H1 (cell line): ENCODE measurements around the gene DACT1. TPM values are rescaled to one million over a fixed set of nuclear protein-coding genes. Genes with fewer than 3 reads are reported as not detected.

Experiments
- CTCF ChIA-PET: fragments of 300-600 bp; sonication (Branson Sonifier 250); formaldehyde crosslinking; loops from one replicate; lab custom pipeline; 2021; ENCODE audit not compliant: partially characterized antibody; lab: Charles Lee
- POLR2A ChIA-PET: fragments of 300-600 bp; sonication (Branson Sonifier 250); formaldehyde crosslinking; loops from one replicate; lab custom pipeline; 2021; ENCODE audit warnings: inconsistent platforms; ENCODE audit not compliant: partially characterized antibody; lab: Charles Lee
- DNase-seq, 2 experiments: peaks; one replicate each; pipeline versions ENCODE4 v3.0.0 to v3.0.0-alpha.2; 2010 to 2022; ENCODE audit warnings: low spot score in 2 of 2, low read depth in 1 of 2, mixed read lengths in 1 of 2
- FAIRE-seq: peaks from 2 replicates; lab custom pipeline; 2011; peaks lifted over from hg19 to GRCh38; lab: Jason Lieb, UNC
- H2AFZ ChIP-seq: 2 replicates; pipeline ENCODE4 v1.8.1; 2012; ENCODE audit warnings: low read length, inconsistent platforms
- H2AK5ac ChIP-seq: 2 replicates; pipeline ENCODE4 v1.6.1; 2013; ENCODE audit warnings: low read depth, low read length
- H2BK120ac ChIP-seq: replicated peaks from 2 replicates; pipeline ENCODE3; 2013; ENCODE audit warnings: low read depth, low read length, inconsistent platforms
- H2BK12ac ChIP-seq: 2 replicates; pipeline ENCODE4 v1.6.1; 2013; ENCODE audit warnings: low read depth, low read length
- H2BK15ac ChIP-seq: 2 replicates; pipeline ENCODE4 v1.6.1; 2013; ENCODE audit warnings: low read length
- H2BK20ac ChIP-seq: 2 replicates; pipeline ENCODE4 v1.6.1; 2013; ENCODE audit warnings: low read length
- H2BK5ac ChIP-seq: 2 replicates; pipeline ENCODE4 v1.6.1; 2013; ENCODE audit warnings: low read depth, low read length
- H3K14ac ChIP-seq: 2 replicates; pipeline ENCODE4 v1.6.1; 2013; ENCODE audit warnings: inconsistent platforms; ENCODE audit not compliant: insufficient read length
- H3K18ac ChIP-seq: 2 replicates; pipeline ENCODE4 v1.6.1; 2013; ENCODE audit warnings: low read length; ENCODE audit errors: extremely low read depth
- H3K23ac ChIP-seq: 2 replicates; pipeline ENCODE4 v1.6.1; 2013; ENCODE audit warnings: inconsistent platforms; ENCODE audit not compliant: insufficient read length
- H3K23me2 ChIP-seq: 2 replicates; pipeline ENCODE4 v1.6.1; 2013; ENCODE audit warnings: low read depth, low read length
- H3K27ac ChIP-seq: 2 replicates; pipeline ENCODE4 v1.6.1; 2011; ENCODE audit warnings: low read depth, low read length, inconsistent platforms
- H3K27me3 ChIP-seq, 4 experiments: replicated peaks in 1 of 4; 1 replicate in 1 of 4; 2 replicates in 3 of 4; pipeline versions ENCODE4 v1.6.1 to v1.8.1; 2011 to 2013; ENCODE audit warnings: low read length in 3 of 4, mild to moderate bottlenecking in 3 of 4, inconsistent platforms in 2 of 4, mixed read lengths in 2 of 4, moderate library complexity in 1 of 4; ENCODE audit not compliant: control insufficient read depth in 3 of 4, insufficient read depth in 3 of 4; ENCODE audit errors: extremely low read depth in 1 of 4
- H3K36me3 ChIP-seq, 4 experiments: 2 replicates each; pipeline versions ENCODE4 v1.6.1 to v1.8.1; 2011 to 2013; ENCODE audit warnings: mild to moderate bottlenecking in 4 of 4, low read length in 3 of 4, moderate library complexity in 2 of 4, control low read depth in 1 of 4, inconsistent platforms in 1 of 4; ENCODE audit not compliant: insufficient read depth in 4 of 4, control insufficient read depth in 2 of 4
- H3K4ac ChIP-seq: replicated peaks from 2 replicates; pipeline ENCODE3; 2013; ENCODE audit warnings: low read length, low read depth, mixed read lengths, inconsistent platforms; ENCODE audit not compliant: insufficient read length
- H3K4me1 ChIP-seq, 4 experiments: replicated peaks in 1 of 4; 1 replicate in 1 of 4; 2 replicates in 3 of 4; pipeline versions ENCODE4 v1.6.1 to v1.8.1; 2011 to 2013; ENCODE audit warnings: low read length in 3 of 4, inconsistent platforms in 2 of 4, mixed read lengths in 1 of 4; ENCODE audit not compliant: insufficient read depth in 4 of 4, control insufficient read depth in 3 of 4
- H3K4me2 ChIP-seq, 2 experiments: 2 replicates each; pipeline versions ENCODE4 v1.6.1 to v1.8.1; 2011 to 2013; ENCODE audit warnings: low read depth in 2 of 2, low read length in 2 of 2, control low read depth in 1 of 2, inconsistent platforms in 1 of 2, mild to moderate bottlenecking in 1 of 2; ENCODE audit not compliant: insufficient read depth in 1 of 2
- H3K4me3 ChIP-seq, 4 experiments: fragments of 200-600, 300-600 bp in 1 of 4; sonication (generic), shearing (Covaris generic), sonication (Bioruptor Twin) in 1 of 4; 2 replicates each; pipeline versions ENCODE4 v1.5.1 to v1.8.1; 2011 to 2016; ENCODE audit warnings: low read length in 4 of 4, low read depth in 3 of 4, control low read depth in 2 of 4, inconsistent platforms in 2 of 4, mild to moderate bottlenecking in 2 of 4, mixed read lengths in 1 of 4, moderate library complexity in 1 of 4; ENCODE audit not compliant: insufficient read depth in 2 of 4; ENCODE audit errors: extremely low read depth in 1 of 4
- H3K56ac ChIP-seq: replicated peaks from 2 replicates; pipeline ENCODE3; 2013; ENCODE audit warnings: low read depth, mild to moderate bottlenecking, mixed read lengths, low read length, inconsistent platforms; ENCODE audit not compliant: insufficient read length
- H3K79me1 ChIP-seq: 2 replicates; pipeline ENCODE4 v1.6.1; 2013; ENCODE audit warnings: low read depth, low read length, control low read depth
- H3K79me2 ChIP-seq, 2 experiments: 2 replicates each; pipeline versions ENCODE4 v1.6.1 to v1.8.1; 2012 to 2013; ENCODE audit warnings: low read length in 2 of 2, mild to moderate bottlenecking in 2 of 2, inconsistent platforms in 1 of 2; ENCODE audit not compliant: insufficient read depth in 2 of 2, control insufficient read depth in 1 of 2
- H3K9ac ChIP-seq, 4 experiments: replicated peaks in 1 of 4; 1 replicate in 1 of 4; 2 replicates in 3 of 4; pipeline versions ENCODE4 v1.6.1 to v1.8.1; 2011 to 2013; ENCODE audit warnings: low read depth in 3 of 4, low read length in 3 of 4, control low read depth in 2 of 4, mild to moderate bottlenecking in 2 of 4, moderate library complexity in 2 of 4, inconsistent platforms in 1 of 4; ENCODE audit errors: extremely low read depth in 1 of 4
- H3K9me3 ChIP-seq, 2 experiments: 2 replicates each; pipeline versions ENCODE4 v1.6.1 to v1.8.1; 2012 to 2013; ENCODE audit warnings: mild to moderate bottlenecking in 2 of 2, moderate library complexity in 2 of 2, control low read depth in 1 of 2, inconsistent platforms in 1 of 2, low read depth in 1 of 2, low read length in 1 of 2, mixed read lengths in 1 of 2; ENCODE audit not compliant: insufficient read depth in 2 of 2
- H4K20me1 ChIP-seq, 2 experiments: replicated peaks in 1 of 2; 2 replicates each; pipeline versions ENCODE3 to v1.8.1; 2011 to 2013; ENCODE audit warnings: inconsistent platforms in 2 of 2, low read length in 2 of 2, mild to moderate bottlenecking in 1 of 2; ENCODE audit not compliant: insufficient read depth in 2 of 2, control insufficient read depth in 1 of 2
- H4K5ac ChIP-seq: 2 replicates; pipeline ENCODE4 v1.6.1; 2013; ENCODE audit warnings: low read length, low read depth, mixed read lengths, inconsistent platforms; ENCODE audit not compliant: insufficient read length
- H4K8ac ChIP-seq: 2 replicates; pipeline ENCODE4 v1.8.0; 2013; ENCODE audit warnings: mild to moderate bottlenecking, moderate library complexity, low read length, inconsistent platforms; ENCODE audit not compliant: insufficient read depth; ENCODE audit errors: extremely low read depth
- H4K91ac ChIP-seq: replicated peaks from 2 replicates; pipeline ENCODE3; 2013; ENCODE audit warnings: low read length, mixed read lengths, inconsistent platforms; ENCODE audit not compliant: insufficient read length
- CHD2 ChIP-seq: IDR thresholded peaks from 2 replicates; pipeline ENCODE4 v1.6.1; 2012; ENCODE audit warnings: low read length, improper control_type of control experiment
- CREB1 ChIP-seq: IDR thresholded peaks from 2 replicates; pipeline ENCODE4 v1.6.1; 2012; ENCODE audit warnings: inconsistent platforms
- JUND ChIP-seq: IDR thresholded peaks from 2 replicates; pipeline ENCODE4 v1.6.1; 2011; ENCODE audit warnings: mild to moderate bottlenecking, improper control_type of control experiment, low read length
- RAD21 ChIP-seq, 2 experiments: IDR thresholded peaks in 1 of 2; conservative IDR thresholded peaks in 1 of 2; 2 replicates each; pipeline ENCODE4 v1.6.1; 2011; ENCODE audit warnings: low read depth in 2 of 2, low read length in 2 of 2, improper control_type of control experiment in 1 of 2, inconsistent platforms in 1 of 2, mild to moderate bottlenecking in 1 of 2, moderate library complexity in 1 of 2
- TEAD4 ChIP-seq: IDR thresholded peaks from 2 replicates; pipeline ENCODE4 v1.6.1; 2012; ENCODE audit warnings: low read depth, low read length, inconsistent platforms, mixed read lengths
- WGBS, 2 experiments: shearing (Covaris generic) in 1 of 2; methylation state at CpG; one replicate each; pipeline versions ENCODE4 v1.1.6 to v1.1.7; 2013 to 2015; ENCODE audit warnings: low lambda C conversion rate in 2 of 2, mixed read lengths in 2 of 2, inconsistent platforms in 1 of 2, low coverage in 1 of 2, missing lambda C conversion rate in 1 of 2; ENCODE audit not compliant: insufficient replicate concordance in 2 of 2, insufficient coverage in 1 of 2, insufficient read length in 1 of 2; ENCODE audit errors: extremely low coverage in 1 of 2, missing lambda C conversion rate in 1 of 2; 5-methylcytosine and 5-hydroxymethylcytosine counted together
- polyA plus RNA-seq, 7 experiments: library from polyadenylated mRNA; depleted of rRNA in 3 of 7; stranded (reverse) in 5 of 7; unstranded in 2 of 7; fragments of >200 nt in 5 of 7; fragments of 200-250 nt in 2 of 7; gene quantifications; 1 replicate in 5 of 7; 2 replicates in 1 of 7; 4 replicates in 1 of 7; pipeline versions ENCODE4 v1.2.1 to v1.2.3, GENCODE V29; 2011 to 2013; ENCODE audit warnings: missing spikeins in 2 of 7, mixed read lengths in 2 of 7
- total RNA-seq: library from RNA; stranded (reverse); fragmentation: NEBNext Ultra II Directional; extraction: Animal tissue kit (Norgen Biotek cat#: 25700); gene quantifications from 2 replicates; pipeline ENCODE4 v1.2.1, GENCODE V29; 2021
- TF ChIP-seq, protein P1 (sequence below): IDR thresholded peaks from 2 replicates; pipeline ENCODE4 v1.6.1; 2012; ENCODE audit warnings: inconsistent platforms

Gene DACT1
- total and polyA plus RNA-seq, 2 of the 8 experiments (the other 6 are each of a cell fraction or from before 2014, with no cell fraction given): 3.2 to 29.8 TPM

DNA sequence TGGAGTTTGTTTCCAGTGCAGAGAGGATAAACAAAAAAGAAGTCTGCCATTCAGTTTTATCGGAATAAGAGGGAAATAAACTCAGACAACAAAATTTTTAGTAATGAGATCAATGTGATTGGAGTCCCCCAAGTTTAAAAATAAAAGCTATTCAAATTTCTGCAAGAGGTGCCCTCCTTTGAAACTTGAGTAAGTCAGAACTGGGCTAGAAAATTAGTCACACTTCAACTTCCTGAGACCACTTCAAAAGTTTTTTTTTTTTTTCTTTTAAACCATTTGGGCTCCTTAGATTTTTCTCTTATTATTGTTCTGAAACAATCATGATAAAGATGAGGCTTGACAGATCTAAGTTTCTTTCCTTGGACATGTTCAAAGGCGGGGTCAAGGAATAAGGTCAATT lies 3.2 kb downstream of the DACT1 start:
- H3K4me1 ChIP-seq: peaks cover 0 to 10% (median 3%) of the 10 kb centered on the region in 4 experiments; a peak in 5 of 7 replicates
- no peak for FAIRE-seq
- POLR2A ChIA-PET: no interaction called here
- H3K9ac ChIP-seq: no peak overlapping the region
- H3K36me3 ChIP-seq: peaks cover 0 to 5% (median 0%) of the 10 kb centered on the region in 4 experiments; a peak in 2 of 8 replicates
- no peaks in the 10 kb centered on the region; the same call in 1 of the 2 replicates for H3K79me1 ChIP-seq
- H3K4ac ChIP-seq: no peak overlapping the region
- H3K14ac ChIP-seq: no peak overlapping the region
- CTCF ChIA-PET: interaction anchor here (0.6 to 10.3 kb wide), 36 partner anchors 12 to 408 kb away, joined by 3 to 84 read pairs (median 4); no protein-coding TSS in a partner anchor
- no peak for DNase-seq
- H2BK120ac ChIP-seq: no peak overlapping the region
- H3K79me2 ChIP-seq: no peaks in the 10 kb centered on the region
- no peak overlapping the region for H2BK5ac ChIP-seq
- H4K8ac ChIP-seq: no peak overlapping the region
- peaks cover 13% of the 10 kb centered on the region for H3K23me2 ChIP-seq
- H4K91ac ChIP-seq: no peak overlapping the region
- H2BK20ac ChIP-seq: no peak overlapping the region
- H2AK5ac ChIP-seq: no peak overlapping the region
- H3K4me3 ChIP-seq: no peak overlapping the region
- H4K20me1 ChIP-seq: peaks cover 1% of the 10 kb centered on the region in 2 experiments
- no peak overlapping the region for H3K56ac ChIP-seq
- no peak overlapping the region for H4K5ac ChIP-seq
- H3K9me3 ChIP-seq: no peaks in the 10 kb centered on the region; a peak in 1 of 4 replicates
- no peak overlapping the region for H2AFZ ChIP-seq
- no peak overlapping the region for H2BK15ac ChIP-seq
- no peak overlapping the region for H3K23ac ChIP-seq
- 100% methylated on average over 2 of the region's 2 CpGs; no CpG with 5 or more reads in 1 of the 2 experiments for WGBS, 2 experiments
- H3K27ac ChIP-seq: no peak overlapping the region
- peaks cover 7 to 35% (median 22%) of the 10 kb centered on the region in 4 experiments; a peak in 6 of 7 replicates for H3K27me3 ChIP-seq
- no peak overlapping the region for H3K18ac ChIP-seq
- H3K4me2 ChIP-seq: no peak overlapping the region
- no peak overlapping the region for H2BK12ac ChIP-seq
- TF ChIP-seq TEAD4 (no peak), CREB1 (no peak), JUND (no peak), RAD21 (IDR thresholded peaks at IDR 0.05 in 1 of 2, conservative IDR thresholded peaks at IDR 0.05 in 1 of 2; ENCODE audit: low read depth in 2 of 2, low read length in 2 of 2) (no peak), CHD2 (no peak)
- TF ChIP-seq, protein P1, sequence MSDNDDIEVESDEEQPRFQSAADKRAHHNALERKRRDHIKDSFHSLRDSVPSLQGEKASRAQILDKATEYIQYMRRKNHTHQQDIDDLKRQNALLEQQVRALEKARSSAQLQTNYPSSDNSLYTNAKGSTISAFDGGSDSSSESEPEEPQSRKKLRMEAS: no peak
